H1 (cell line): ENCODE results near the gene CBX4. TPM values are rescaled to one million over a fixed set of nuclear protein-coding genes. Genes with fewer than 3 reads are reported as not detected.

ENCODE experiments used
- CHD1 ChIP-seq: IDR thresholded peaks from 2 replicates; pipeline ENCODE4 v1.6.1; 2012; ENCODE audit warnings: low read depth, low read length, improper control_type of control experiment
- CREB1 ChIP-seq: IDR thresholded peaks from 2 replicates; pipeline ENCODE4 v1.6.1; 2012; ENCODE audit warnings: inconsistent platforms
- EGR1 ChIP-seq: IDR thresholded peaks from 2 replicates; pipeline ENCODE4 v1.6.1; 2011; ENCODE audit warnings: low read depth, low read length, borderline replicate concordance
- GTF2F1 ChIP-seq: IDR thresholded peaks from 2 replicates; pipeline ENCODE4 v1.6.1; 2012; ENCODE audit warnings: low read depth, low read length, improper control_type of control experiment, borderline replicate concordance
- KDM4A ChIP-seq: IDR thresholded peaks from one replicate; pipeline ENCODE4 v1.7.1; 2012; ENCODE audit warnings: low read depth, mild to moderate bottlenecking, moderate library complexity, low read length, inconsistent platforms; ENCODE audit not compliant: severe bottlenecking
- TAF7 ChIP-seq: optimal IDR thresholded peaks from 2 replicates; pipeline ENCODE3; 2011; ENCODE audit warnings: low read depth, mild to moderate bottlenecking, inconsistent platforms, low read length, moderate library complexity, borderline replicate concordance
- polyA plus RNA-seq, 7 experiments: library from polyadenylated mRNA; depleted of rRNA in 3 of 7; stranded (reverse) in 5 of 7; unstranded in 2 of 7; fragments of >200 nt in 5 of 7; fragments of 200-250 nt in 2 of 7; gene quantifications; 1 replicate in 5 of 7; 2 replicates in 1 of 7; 4 replicates in 1 of 7; pipeline versions ENCODE4 v1.2.1 to v1.2.3, GENCODE V29; 2011 to 2013; ENCODE audit warnings: missing spikeins in 2 of 7, mixed read lengths in 2 of 7
- total RNA-seq: library from RNA; stranded (reverse); fragmentation: NEBNext Ultra II Directional; extraction: Animal tissue kit (Norgen Biotek cat#: 25700); gene quantifications from 2 replicates; pipeline ENCODE4 v1.2.1, GENCODE V29; 2021
- TF ChIP-seq, protein P1 (sequence below): IDR thresholded peaks from 2 replicates; pipeline ENCODE4 v1.6.1; 2012; ENCODE audit warnings: inconsistent platforms

The CBX4 gene
- total and polyA plus RNA-seq, 2 of the 8 experiments (the other 6 are each of a cell fraction or from before 2014, with no cell fraction given), result 1.8 to 4.0 TPM

DNA sequence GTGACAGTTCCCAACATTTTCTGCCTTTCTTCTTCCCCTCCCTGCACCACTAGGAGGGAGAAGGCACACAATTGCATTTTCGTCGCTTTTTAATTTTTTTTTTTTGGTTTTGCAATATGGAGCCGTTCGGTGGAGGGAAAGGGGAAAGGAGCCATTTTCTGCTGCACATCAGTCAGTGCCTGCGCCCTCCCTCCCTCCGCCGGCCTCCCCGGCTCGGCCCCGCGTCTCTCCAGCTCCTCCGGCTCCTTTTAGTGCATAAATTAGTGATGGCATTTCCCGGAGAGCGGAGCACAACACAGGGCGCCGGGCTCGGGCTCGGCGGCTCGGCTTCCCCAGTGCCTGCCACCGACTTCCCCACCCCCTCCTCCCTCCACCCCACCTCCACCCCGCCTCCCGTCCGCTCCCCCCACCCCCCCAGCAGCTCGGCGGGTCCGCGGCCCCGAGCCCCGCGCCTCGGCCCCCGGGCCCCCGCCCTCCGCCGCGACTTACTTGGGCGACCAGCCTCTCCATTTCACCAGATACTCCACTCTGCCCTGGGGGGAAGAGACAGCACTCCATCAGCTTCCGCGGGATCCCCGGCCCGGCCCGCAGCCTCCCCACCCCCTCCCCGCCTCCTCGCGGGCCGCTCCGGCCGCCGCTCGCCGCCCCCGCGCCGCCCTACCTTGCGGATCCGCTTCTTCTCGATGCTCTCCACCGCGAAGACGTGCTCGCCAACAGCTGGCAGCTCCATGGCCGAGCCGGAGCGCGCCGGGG is 542 bp downstream of the CBX4 start (continued):
- TF ChIP-seq GTF2F1, result no peak
- peak; percentile 68 for TF ChIP-seq KDM4A
- no peak for TF ChIP-seq CREB1
- TF ChIP-seq CHD1, result peak; percentile 62; the same call in 1 of the 2 replicates
- peak; percentile 53; the same call in 1 of the 2 replicates for TF ChIP-seq EGR1
- TF ChIP-seq, protein P1, sequence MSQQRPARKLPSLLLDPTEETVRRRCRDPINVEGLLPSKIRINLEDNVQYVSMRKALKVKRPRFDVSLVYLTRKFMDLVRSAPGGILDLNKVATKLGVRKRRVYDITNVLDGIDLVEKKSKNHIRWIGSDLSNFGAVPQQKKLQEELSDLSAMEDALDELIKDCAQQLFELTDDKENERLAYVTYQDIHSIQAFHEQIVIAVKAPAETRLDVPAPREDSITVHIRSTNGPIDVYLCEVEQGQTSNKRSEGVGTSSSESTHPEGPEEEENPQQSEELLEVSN, result peak; percentile 39; the same call in 1 of the 2 replicates
- no peak for TF ChIP-seq TAF7
- TF ChIP-seq, all 59 proteins: peak for 8
